HepG2 (cell line): ENCODE measurements around the gene TACC2. TPM values are rescaled to one million over a fixed set of nuclear protein-coding genes. Genes with fewer than 3 reads are reported as not detected.
A peak's percentile ranks its signal among the peaks of the same experiment; 100 is the strongest.

Experiments
- ATAC-seq: fragments of 200-7000 bp; cut with Tn5 transposase; 3 replicates; pipeline ENCODE4 v1.9.1; 2020; ENCODE audit warnings: mild to moderate bottlenecking, moderate library complexity
- BruUV-seq: library from RNA; stranded (reverse); fragments of 400-500 nt; replicated peaks from 2 replicates; lab custom pipeline; 2021; lab: Mats Ljungman, UMichigan
- CTCF ChIA-PET: fragments of 300-600 bp; formaldehyde crosslinking; extraction: SDS; loops from one replicate; lab custom pipeline; 2021; ENCODE audit warnings: low total read pairs, inconsistent platforms, low intra/inter-chr PET ratio; lab: Yijun Ruan, JAX
- POLR2A ChIA-PET: fragments of 350-600 bp; sonication (Branson Sonifier 250); formaldehyde crosslinking; loops from one replicate; lab custom pipeline; 2020; ENCODE audit warnings: antibody characterized with exemption, inconsistent platforms; lab: Yijun Ruan, JAX
- DNase-seq: peaks from one replicate; pipeline ENCODE4 v3.0.0-alpha.2; 2015; ENCODE audit warnings: low spot score
- FAIRE-seq: peaks from 3 replicates; lab custom pipeline; 2011; peaks lifted over from hg19 to GRCh38; lab: Jason Lieb, UNC
- H2AFZ ChIP-seq: one replicate; pipeline ENCODE4 v1.6.1; 2011; ENCODE audit warnings: low read length, inconsistent platforms
- H3K27ac ChIP-seq: fragments of 300-600 bp; 3 replicates; pipeline ENCODE4 v1.8.0; 2011; ENCODE audit warnings: mixed run types, mild to moderate bottlenecking, mixed read lengths, low read length, inconsistent platforms; ENCODE audit not compliant: insufficient read depth; ENCODE audit errors: extremely low read length
- H3K27me3 ChIP-seq, 2 experiments: fragments of 200-600 bp in 1 of 2; 2 replicates in 1 of 2; 3 replicates in 1 of 2; pipeline versions ENCODE4 v1.6.0 to v1.8.0; 2011; ENCODE audit warnings: low read length in 2 of 2, mild to moderate bottlenecking in 2 of 2, moderate library complexity in 2 of 2, inconsistent platforms in 1 of 2; ENCODE audit not compliant: insufficient read depth in 2 of 2, control insufficient read depth in 1 of 2
- H3K36me3 ChIP-seq, 2 experiments: fragments of 200-600 bp in 1 of 2; replicated peaks in 1 of 2; 2 replicates in 1 of 2; 3 replicates in 1 of 2; pipeline versions ENCODE4 v1.5.1 to v1.8.0; 2011; ENCODE audit warnings: low read length in 2 of 2, inconsistent platforms in 1 of 2; ENCODE audit not compliant: insufficient read depth in 2 of 2, control insufficient read depth in 1 of 2
- H3K4me1 ChIP-seq: 2 replicates; pipeline ENCODE4 v1.5.1; 2012; ENCODE audit warnings: low read length, inconsistent platforms; ENCODE audit not compliant: insufficient read depth
- H3K4me2 ChIP-seq: 2 replicates; pipeline ENCODE4 v1.6.0; 2011; ENCODE audit warnings: low read depth, low read length, inconsistent platforms
- H3K4me3 ChIP-seq, 3 experiments: fragments of 200-600 bp in 1 of 3; sonication (generic), shearing (Covaris generic) in 1 of 3; replicated peaks in 1 of 3; 2 replicates each; pipeline ENCODE4 v1.5.1; 2011 to 2016; ENCODE audit warnings: low read length in 3 of 3, inconsistent platforms in 2 of 3, low read depth in 2 of 3, mild to moderate bottlenecking in 2 of 3, control low read depth in 1 of 3, mixed read lengths in 1 of 3; ENCODE audit not compliant: insufficient read depth in 1 of 3
- H3K79me2 ChIP-seq: one replicate; pipeline ENCODE4 v1.6.1; 2011; ENCODE audit warnings: low read length, inconsistent platforms; ENCODE audit not compliant: insufficient read depth
- H3K9ac ChIP-seq: 2 replicates; pipeline ENCODE4 v1.6.0; 2011; ENCODE audit warnings: mild to moderate bottlenecking, low read depth, low read length, inconsistent platforms; ENCODE audit not compliant: insufficient read depth
- H3K9me3 ChIP-seq: 2 replicates; pipeline ENCODE4 v1.5.1; 2012; ENCODE audit warnings: mild to moderate bottlenecking, low read length
- H4K20me1 ChIP-seq: 2 replicates; pipeline ENCODE4 v1.6.0; 2011; ENCODE audit warnings: inconsistent platforms, mild to moderate bottlenecking, low read length, moderate library complexity; ENCODE audit not compliant: insufficient read depth
- AHR ChIP-seq: IDR thresholded peaks from 2 replicates; pipeline ENCODE4 v1.6.1; 2018; ENCODE audit warnings: missing genetic modification reagents, missing compliant biosample characterization
- ETV5 ChIP-seq: IDR thresholded peaks from 2 replicates; pipeline ENCODE4 v1.6.1; 2018; ENCODE audit warnings: missing biosample characterization, missing genetic modification reagents, inconsistent platforms, borderline replicate concordance
- KLF9 ChIP-seq: IDR thresholded peaks from 2 replicates; pipeline ENCODE4 v1.6.1; 2016; ENCODE audit warnings: low read depth
- RARA ChIP-seq: IDR thresholded peaks from 2 replicates; pipeline ENCODE4 v1.6.1; 2016; ENCODE audit warnings: missing genetic modification reagents, missing compliant biosample characterization
- SALL2 ChIP-seq: sonication (generic); formaldehyde crosslinking; IDR thresholded peaks from 2 replicates; pipeline ENCODE4 v1.8.1; 2023; ENCODE audit warnings: mild to moderate bottlenecking, missing genetic modification reagents, inconsistent platforms
- SMARCC2 ChIP-seq: fragments of 450-650 bp; IDR thresholded peaks from 2 replicates; pipeline ENCODE4 v1.6.1; 2017; ENCODE audit warnings: antibody characterized with exemption, mild to moderate bottlenecking
- ZEB1 ChIP-seq: IDR thresholded peaks from 2 replicates; pipeline ENCODE4 v1.6.1; 2012; ENCODE audit warnings: mild to moderate bottlenecking, low read depth, inconsistent platforms; ENCODE audit not compliant: insufficient replicate concordance
- ZNF367 ChIP-seq: sonication (generic); formaldehyde crosslinking; IDR thresholded peaks from 2 replicates; pipeline ENCODE4 v1.4.0; 2020; ENCODE audit warnings: missing genetic modification reagents, borderline replicate concordance
- ZNF713 ChIP-seq: sonication (generic); formaldehyde crosslinking; IDR thresholded peaks from 2 replicates; pipeline ENCODE4 v1.4.0; 2020; ENCODE audit warnings: mild to moderate bottlenecking, missing genetic modification reagents
- ZNF788 ChIP-seq: sonication (generic); formaldehyde crosslinking; IDR thresholded peaks from 2 replicates; pipeline ENCODE4 v1.5.0; 2020; ENCODE audit warnings: mild to moderate bottlenecking, missing genetic modification reagents, borderline replicate concordance
- ZNF83 ChIP-seq: sonication (generic); formaldehyde crosslinking; IDR thresholded peaks from 2 replicates; pipeline ENCODE4 v1.4.0; 2020; ENCODE audit warnings: missing genetic modification reagents, mild to moderate bottlenecking, borderline replicate concordance
- WGBS: methylation state at CpG from one replicate; pipeline ENCODE4 v1.1.6; 2017; ENCODE audit warnings: low lambda C conversion rate; 5-methylcytosine and 5-hydroxymethylcytosine counted together
- in situ Hi-C: cut with HindIII; loops from 2 replicates; pipeline ENCODE4 v1.10.0; 2017; ENCODE audit warnings: low pct_unique_long_range_greater_than_20kb; ENCODE audit not compliant: extremely low pct_ligation_motif_present
- intact Hi-C: fragments of 100-400 bp; cut with micrococcal nuclease; formaldehyde crosslinking; loops from one replicate; pipeline ENCODE4 v1.10.0; 2022; ENCODE audit not compliant: unreplicated experiment
- polyA plus RNA-seq, 8 experiments: library from polyadenylated mRNA; depleted of rRNA in 3 of 8; stranded (reverse) in 7 of 8; unstranded in 1 of 8; fragments of >200 nt; fragmentation: Illumina TruSeq in 4 of 8; extraction: Trizol in 4 of 8; gene quantifications; 2 replicates each; pipeline versions ENCODE4 v1.2.1 to v1.2.3, GENCODE V29; 2011 to 2016; ENCODE audit warnings: low read depth in 4 of 8, missing spikeins in 1 of 8, mixed read lengths in 1 of 8; ENCODE audit not compliant: insufficient read depth in 1 of 8
- total RNA-seq, 5 experiments: library from RNA; depleted of rRNA; stranded (reverse); fragments of >200 nt; fragmentation: Illumina TruSeq; extraction: Trizol; gene quantifications; 2 replicates each; pipeline ENCODE4 v1.2.3, GENCODE V29; 2016; ENCODE audit warnings: low read depth in 1 of 5
- TF ChIP-seq, protein P1 (sequence below): IDR thresholded peaks from 2 replicates; pipeline ENCODE4 v1.6.1; 2016; ENCODE audit warnings: missing compliant biosample characterization, missing genetic modification reagents, borderline replicate concordance
- TF ChIP-seq, protein P2 (sequence below): IDR thresholded peaks from 2 replicates; pipeline ENCODE4 v1.6.1; 2016; ENCODE audit warnings: control low read depth
- TF ChIP-seq, protein P3 (sequence below), 2 experiments: sonication (generic) in 1 of 2; formaldehyde crosslinking in 1 of 2; IDR thresholded peaks; 2 replicates each; pipeline versions ENCODE4 v1.4.0 to v1.6.1; 2018 to 2020; ENCODE audit warnings: missing genetic modification reagents in 2 of 2, borderline replicate concordance in 1 of 2, low read depth in 1 of 2, mild to moderate bottlenecking in 1 of 2, missing biosample characterization in 1 of 2
- TF ChIP-seq, protein P4 (sequence below): sonication (generic); formaldehyde crosslinking; IDR thresholded peaks from 2 replicates; pipeline ENCODE4 v1.5.1; 2020; ENCODE audit warnings: mild to moderate bottlenecking, missing genetic modification reagents, moderate library complexity
- TF ChIP-seq, protein P5 (sequence below): sonication (generic); formaldehyde crosslinking; IDR thresholded peaks from 2 replicates; pipeline ENCODE4 v1.8.1; 2023; ENCODE audit warnings: mild to moderate bottlenecking, missing genetic modification reagents, borderline replicate concordance

The TACC2 gene
- total and polyA plus RNA-seq, 2 of the 13 experiments (the other 11 are each of a cell fraction or from before 2014, with no cell fraction given), result 11.8 to 16.0 TPM

DNA sequence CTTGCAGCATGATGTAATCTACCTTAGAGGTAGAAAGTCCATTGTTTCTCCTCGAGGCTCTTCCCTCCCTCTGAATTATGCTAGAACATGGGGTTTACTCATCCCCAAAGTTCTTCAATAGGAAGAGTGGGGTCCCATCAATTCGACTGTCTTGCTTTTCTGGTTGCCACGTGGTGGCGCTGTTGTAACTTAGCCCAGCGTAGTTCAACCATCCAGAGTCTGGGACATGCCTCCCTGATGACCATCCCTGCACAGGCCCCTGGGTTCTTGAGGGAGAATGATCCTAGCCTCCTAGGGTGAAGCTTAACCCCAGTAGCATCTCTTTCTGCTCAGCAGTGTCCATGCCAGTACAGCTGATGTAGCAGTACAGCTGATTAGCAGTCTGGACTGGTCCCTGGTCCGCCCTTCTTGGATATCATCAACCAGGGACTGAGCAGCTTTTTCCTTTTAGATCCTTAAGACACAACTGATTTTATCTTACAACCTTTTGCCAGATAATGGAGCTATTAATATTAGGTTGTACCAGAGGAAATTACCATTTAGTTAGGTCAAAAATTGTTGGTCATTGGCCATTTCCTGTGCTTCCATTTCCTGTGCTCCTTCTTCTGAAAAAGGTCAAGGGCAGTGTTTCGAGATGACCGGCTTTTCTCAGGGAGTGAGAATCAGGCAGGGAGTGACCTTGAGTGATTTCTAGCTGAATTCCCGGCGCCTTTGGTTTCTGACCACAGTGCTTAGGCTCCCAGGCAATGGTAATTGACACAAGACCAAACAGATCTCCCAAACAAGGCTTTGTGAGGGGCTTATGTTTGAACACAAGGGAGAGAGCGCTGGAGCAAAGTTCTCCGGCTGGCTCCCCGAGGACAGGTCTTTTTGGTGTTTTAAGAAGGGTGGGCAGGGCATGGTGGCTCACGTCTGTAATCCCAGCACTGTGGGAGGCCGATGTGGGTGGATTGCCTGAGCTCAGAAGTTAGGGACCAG is 65.4 kb downstream of the TACC2 start:
- peaks cover 2 to 14% of the 10 kb centered on the region in 2 experiments; a peak in 3 of 5 replicates for H3K36me3 ChIP-seq
- peak overlapping the region in 2 of 3 experiments; percentile 29 to 34; a peak in 3 of 6 replicates for H3K4me3 ChIP-seq
- DNase-seq, result peak; percentile 84
- no peak overlapping the region for H2AFZ ChIP-seq
- CTCF ChIA-PET, result interaction anchor here (1.3 to 2.1 kb wide), 2 partner anchors 58 to 89 kb away, joined by 3 to 17 read pairs; no protein-coding TSS in a partner anchor
- H3K79me2 ChIP-seq, result no peaks in the 10 kb centered on the region
- peak; percentile 86 for FAIRE-seq
- H3K4me2 ChIP-seq, result peak overlapping the region; percentile 68
- in situ Hi-C loops (loop anchor here (5.0 kb wide), 1 partner anchor 58 kb away; no protein-coding TSS in a partner anchor), intact Hi-C loops (loop anchor here (1.0 to 5.0 kb wide), 3 partner anchors 58 to 129 kb away; partner anchors contain the start of gene ATE1)
- H3K4me1 ChIP-seq, result peaks cover 62% of the 10 kb centered on the region
- H3K27ac ChIP-seq, result peak overlapping the region; percentile 65
- POLR2A ChIA-PET, result interaction anchor here (0.6 to 3.4 kb wide), 7 partner anchors 7 to 127 kb away, joined by 3 to 38 read pairs (median 6); partner anchors contain the start of gene ATE1
- BruUV-seq, result no TSS peak
- 15% methylated on average over 13 of the region's 15 CpGs for WGBS
- H4K20me1 ChIP-seq, result no peaks in the 10 kb centered on the region
- no peak overlapping the region for H3K9ac ChIP-seq
- ATAC-seq, result peak; percentile 76
- H3K9me3 ChIP-seq, result no peaks in the 10 kb centered on the region
- H3K27me3 ChIP-seq, result no peaks in the 10 kb centered on the region
- TF ChIP-seq, protein P1, sequence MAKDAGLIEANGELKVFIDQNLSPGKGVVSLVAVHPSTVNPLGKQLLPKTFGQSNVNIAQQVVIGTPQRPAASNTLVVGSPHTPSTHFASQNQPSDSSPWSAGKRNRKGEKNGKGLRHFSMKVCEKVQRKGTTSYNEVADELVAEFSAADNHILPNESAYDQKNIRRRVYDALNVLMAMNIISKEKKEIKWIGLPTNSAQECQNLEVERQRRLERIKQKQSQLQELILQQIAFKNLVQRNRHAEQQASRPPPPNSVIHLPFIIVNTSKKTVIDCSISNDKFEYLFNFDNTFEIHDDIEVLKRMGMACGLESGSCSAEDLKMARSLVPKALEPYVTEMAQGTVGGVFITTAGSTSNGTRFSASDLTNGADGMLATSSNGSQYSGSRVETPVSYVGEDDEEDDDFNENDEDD, result 0 out of 2 replicates have a peak, but pooled peaks have one; percentile 13
- no peak for TF ChIP-seq ZNF83 (CRISPR knock-in tag)
- TF ChIP-seq, protein P2, sequence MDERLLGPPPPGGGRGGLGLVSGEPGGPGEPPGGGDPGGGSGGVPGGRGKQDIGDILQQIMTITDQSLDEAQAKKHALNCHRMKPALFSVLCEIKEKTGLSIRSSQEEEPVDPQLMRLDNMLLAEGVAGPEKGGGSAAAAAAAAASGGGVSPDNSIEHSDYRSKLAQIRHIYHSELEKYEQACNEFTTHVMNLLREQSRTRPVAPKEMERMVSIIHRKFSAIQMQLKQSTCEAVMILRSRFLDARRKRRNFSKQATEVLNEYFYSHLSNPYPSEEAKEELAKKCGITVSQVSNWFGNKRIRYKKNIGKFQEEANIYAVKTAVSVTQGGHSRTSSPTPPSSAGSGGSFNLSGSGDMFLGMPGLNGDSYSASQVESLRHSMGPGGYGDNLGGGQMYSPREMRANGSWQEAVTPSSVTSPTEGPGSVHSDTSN (CRISPR knock-in tag), result no peak
- no peak for TF ChIP-seq ZNF713
- TF ChIP-seq RARA (CRISPR knock-in tag), result peak; percentile 69
- TF ChIP-seq ZEB1, result no peak
- TF ChIP-seq AHR, result no peak
- TF ChIP-seq, protein P3, sequence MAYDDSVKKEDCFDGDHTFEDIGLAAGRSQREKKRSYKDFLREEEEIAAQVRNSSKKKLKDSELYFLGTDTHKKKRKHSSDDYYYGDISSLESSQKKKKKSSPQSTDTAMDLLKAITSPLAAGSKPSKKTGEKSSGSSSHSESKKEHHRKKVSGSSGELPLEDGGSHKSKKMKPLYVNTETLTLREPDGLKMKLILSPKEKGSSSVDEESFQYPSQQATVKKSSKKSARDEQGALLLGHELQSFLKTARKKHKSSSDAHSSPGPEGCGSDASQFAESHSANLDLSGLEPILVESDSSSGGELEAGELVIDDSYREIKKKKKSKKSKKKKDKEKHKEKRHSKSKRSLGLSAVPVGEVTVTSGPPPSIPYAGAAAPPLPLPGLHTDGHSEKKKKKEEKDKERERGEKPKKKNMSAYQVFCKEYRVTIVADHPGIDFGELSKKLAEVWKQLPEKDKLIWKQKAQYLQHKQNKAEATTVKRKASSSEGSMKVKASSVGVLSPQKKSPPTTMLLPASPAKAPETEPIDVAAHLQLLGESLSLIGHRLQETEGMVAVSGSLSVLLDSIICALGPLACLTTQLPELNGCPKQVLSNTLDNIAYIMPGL (CRISPR knock-in tag; IDR thresholded peaks at IDR 0.05; ENCODE audit: borderline replicate concordance in 1 of 2, low read depth in 1 of 2), result peak in 1 of 2 experiments; percentile 25; a peak in 1 of 4 replicates
- no peak for TF ChIP-seq KLF9
- TF ChIP-seq ZNF788 (CRISPR knock-in tag), result no peak
- TF ChIP-seq, protein P4, sequence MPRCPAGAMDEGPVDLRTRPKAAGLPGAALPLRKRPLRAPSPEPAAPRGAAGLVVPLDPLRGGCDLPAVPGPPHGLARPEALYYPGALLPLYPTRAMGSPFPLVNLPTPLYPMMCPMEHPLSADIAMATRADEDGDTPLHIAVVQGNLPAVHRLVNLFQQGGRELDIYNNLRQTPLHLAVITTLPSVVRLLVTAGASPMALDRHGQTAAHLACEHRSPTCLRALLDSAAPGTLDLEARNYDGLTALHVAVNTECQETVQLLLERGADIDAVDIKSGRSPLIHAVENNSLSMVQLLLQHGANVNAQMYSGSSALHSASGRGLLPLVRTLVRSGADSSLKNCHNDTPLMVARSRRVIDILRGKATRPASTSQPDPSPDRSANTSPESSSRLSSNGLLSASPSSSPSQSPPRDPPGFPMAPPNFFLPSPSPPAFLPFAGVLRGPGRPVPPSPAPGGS, result no peak
- TF ChIP-seq SMARCC2, result no peak
- peak; percentile 60; the same call in 1 of the 2 replicates for TF ChIP-seq ETV5 (CRISPR knock-in tag)
- no peak for TF ChIP-seq ZNF367 (CRISPR knock-in tag)
- TF ChIP-seq SALL2, result no peak
- TF ChIP-seq, protein P5, sequence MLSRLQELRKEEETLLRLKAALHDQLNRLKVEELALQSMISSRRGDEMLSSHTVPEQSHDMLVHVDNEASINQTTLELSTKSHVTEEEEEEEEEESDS (CRISPR knock-in tag), result no peak
